ENCODE results near the gene CCDC142.
A peak's percentile ranks its signal among the peaks of the same experiment; 100 is the strongest.

DNA sequence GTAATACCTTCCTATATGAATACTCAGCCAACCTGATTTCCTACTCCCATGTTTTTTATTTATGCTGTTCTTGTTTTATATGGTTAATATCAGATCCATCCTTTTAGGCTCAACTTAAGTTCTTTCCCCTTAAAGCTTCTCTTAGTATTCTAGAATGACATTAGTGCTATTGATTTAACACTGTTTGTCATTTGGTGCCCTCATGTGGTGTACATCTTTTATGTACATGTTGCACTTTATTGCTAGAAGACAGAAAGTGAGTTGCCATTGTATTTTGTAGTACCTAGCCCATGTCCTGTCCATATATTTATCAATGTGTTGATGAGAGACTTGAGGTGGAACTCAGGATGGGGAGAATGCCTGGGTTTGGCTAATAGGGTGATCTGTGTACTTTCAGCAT lies 49.4 kb upstream of the CCDC142 start:
- TF ChIP-seq, protein P1, sequence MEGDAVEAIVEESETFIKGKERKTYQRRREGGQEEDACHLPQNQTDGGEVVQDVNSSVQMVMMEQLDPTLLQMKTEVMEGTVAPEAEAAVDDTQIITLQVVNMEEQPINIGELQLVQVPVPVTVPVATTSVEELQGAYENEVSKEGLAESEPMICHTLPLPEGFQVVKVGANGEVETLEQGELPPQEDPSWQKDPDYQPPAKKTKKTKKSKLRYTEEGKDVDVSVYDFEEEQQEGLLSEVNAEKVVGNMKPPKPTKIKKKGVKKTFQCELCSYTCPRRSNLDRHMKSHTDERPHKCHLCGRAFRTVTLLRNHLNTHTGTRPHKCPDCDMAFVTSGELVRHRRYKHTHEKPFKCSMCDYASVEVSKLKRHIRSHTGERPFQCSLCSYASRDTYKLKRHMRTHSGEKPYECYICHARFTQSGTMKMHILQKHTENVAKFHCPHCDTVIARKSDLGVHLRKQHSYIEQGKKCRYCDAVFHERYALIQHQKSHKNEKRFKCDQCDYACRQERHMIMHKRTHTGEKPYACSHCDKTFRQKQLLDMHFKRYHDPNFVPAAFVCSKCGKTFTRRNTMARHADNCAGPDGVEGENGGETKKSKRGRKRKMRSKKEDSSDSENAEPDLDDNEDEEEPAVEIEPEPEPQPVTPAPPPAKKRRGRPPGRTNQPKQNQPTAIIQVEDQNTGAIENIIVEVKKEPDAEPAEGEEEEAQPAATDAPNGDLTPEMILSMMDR (IDR thresholded peaks at IDR 0.05): peak in 4 of 7 experiments; percentile 32 to 37 (median 34)
- no peak for TF ChIP-seq POLR2A (IDR thresholded peaks at IDR 0.05)

Data from body of pancreas (tissue), 4 donors.